ENCODE measurements around the gene ADCY3.

ADCY3 gene

GRCh38 chr2:24899361-24899910 lies 20.6 kb downstream of the ADCY3 start:
- DNase-seq, result no peak

- no peak for DNase-seq
Observed at GRCh38 chr2:24898122-24899109, 21.6 kb downstream of the ADCY3 start.

DNA sequence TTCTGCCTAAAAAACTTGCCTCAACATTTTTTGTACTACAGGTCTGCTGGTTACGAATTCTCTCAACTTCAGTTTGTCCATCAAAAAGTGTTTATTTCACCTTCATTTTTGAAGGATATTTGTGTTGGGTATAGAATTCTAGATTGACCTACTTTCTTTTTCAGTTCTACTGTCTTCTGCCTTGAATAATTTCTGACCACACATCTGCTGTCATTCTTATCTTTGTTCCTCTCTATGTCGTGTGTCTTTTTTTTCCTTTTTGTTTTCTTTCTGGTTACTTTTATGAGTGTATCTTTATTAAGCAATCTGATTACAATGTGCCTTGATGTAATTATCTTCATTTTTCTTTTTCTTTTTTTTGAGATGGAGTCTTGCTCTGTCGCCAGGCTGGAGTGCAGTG lies 25.3 kb downstream of the ADCY3 start:
- no peak for DNase-seq

DNA sequence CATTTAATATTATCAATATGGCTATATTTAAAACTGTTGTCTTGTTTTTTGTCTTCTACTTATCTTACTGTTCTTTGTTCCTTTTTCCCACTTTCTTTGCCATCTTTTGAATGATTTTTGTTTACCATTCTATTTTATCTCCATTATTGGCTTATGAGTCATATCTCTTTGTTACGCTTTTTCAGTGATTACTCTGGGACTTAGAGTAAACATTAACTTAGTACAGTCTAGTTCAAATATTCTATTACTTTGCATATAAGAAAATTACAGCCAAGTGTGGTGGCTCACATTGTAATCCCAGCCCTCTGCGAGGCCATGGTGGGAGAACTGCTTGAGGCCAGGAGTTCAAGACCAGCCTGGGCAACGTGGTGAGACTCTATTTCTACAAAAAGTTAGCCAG lies 26.1 kb downstream of the ADCY3 start:
- DNase-seq, result no peak

DNA sequence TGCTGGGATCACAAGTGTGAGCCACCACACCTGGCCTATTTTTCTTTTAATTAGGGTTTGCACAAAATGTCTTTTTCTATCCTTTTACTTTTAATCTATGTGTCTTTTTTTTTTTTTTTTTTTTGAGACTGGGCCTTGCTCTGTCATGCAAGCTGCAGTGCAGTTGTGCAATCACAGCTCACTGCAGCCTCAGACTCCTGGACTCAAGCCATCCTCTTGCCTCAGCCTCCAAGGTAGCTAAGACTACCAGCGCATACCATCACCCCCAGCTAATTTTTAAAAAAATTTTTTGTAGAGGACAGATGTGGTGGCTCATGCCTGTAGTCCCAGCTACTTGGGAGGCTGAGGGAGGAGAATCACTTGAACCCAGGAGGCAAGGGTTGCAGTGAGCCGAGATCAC lies 27.1 kb downstream of the ADCY3 start:
- no peak for DNase-seq

GRCh38 chr2:24891201-24891600 lies 28.8 kb downstream of the ADCY3 start:
- no peak for DNase-seq

- DNase-seq, result no peak
Observed at GRCh38 chr2:24889221-24889620, 30.8 kb downstream of the ADCY3 start.

GRCh38 chr2:24888177-24888576 lies 31.9 kb downstream of the ADCY3 start:
- DNase-seq, result no peak

DNA sequence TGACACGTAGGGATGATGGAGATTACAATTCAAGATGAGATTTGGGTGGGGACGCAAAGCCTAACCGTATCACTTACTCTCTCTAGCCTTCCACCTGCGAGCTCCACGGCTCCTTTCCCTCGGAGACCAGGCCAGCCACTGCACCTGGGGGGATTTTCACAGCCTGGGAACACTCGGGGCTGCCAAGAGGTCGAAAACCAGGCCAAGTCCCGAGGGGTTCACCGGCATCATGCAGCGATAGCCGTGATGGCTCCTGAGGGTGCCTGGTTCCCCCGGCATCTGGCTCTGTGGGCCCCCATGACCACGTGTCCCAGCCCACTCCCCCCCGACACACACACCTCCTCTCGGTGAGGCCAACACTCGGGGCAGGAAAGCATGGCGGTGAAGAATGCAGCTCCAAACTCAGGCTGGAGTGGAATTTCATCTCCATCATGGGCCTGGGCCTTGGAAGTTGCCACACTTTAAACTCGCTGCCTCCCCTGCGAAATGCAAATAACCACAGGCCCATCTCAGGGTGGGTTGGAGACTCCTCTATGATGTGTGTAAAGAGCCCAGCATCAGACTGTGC lies 32.6 kb downstream of the ADCY3 start:
- no peak for DNase-seq

- DNase-seq, result no peak
Observed at GRCh38 chr2:24886691-24887304, 33.2 kb downstream of the ADCY3 start.

DNA sequence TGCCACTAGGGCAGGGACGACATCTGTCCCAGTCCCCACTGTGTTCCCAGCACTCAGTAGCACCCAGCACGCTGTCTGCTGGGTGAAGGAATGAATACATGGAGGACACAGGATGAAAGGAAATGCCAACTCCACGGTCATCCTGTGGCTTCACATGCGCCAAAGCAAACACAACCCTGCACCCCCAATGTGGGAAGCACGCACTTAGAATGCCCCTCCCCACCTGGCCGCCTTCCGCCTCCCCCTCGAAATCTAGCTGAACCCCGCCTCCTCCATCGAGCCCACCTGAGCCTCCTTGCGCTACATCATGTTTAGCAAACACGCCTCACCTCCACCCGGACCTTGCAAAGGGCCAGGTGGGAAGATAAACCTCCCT lies 33.9 kb downstream of the ADCY3 start:
- no peak for DNase-seq

DNA sequence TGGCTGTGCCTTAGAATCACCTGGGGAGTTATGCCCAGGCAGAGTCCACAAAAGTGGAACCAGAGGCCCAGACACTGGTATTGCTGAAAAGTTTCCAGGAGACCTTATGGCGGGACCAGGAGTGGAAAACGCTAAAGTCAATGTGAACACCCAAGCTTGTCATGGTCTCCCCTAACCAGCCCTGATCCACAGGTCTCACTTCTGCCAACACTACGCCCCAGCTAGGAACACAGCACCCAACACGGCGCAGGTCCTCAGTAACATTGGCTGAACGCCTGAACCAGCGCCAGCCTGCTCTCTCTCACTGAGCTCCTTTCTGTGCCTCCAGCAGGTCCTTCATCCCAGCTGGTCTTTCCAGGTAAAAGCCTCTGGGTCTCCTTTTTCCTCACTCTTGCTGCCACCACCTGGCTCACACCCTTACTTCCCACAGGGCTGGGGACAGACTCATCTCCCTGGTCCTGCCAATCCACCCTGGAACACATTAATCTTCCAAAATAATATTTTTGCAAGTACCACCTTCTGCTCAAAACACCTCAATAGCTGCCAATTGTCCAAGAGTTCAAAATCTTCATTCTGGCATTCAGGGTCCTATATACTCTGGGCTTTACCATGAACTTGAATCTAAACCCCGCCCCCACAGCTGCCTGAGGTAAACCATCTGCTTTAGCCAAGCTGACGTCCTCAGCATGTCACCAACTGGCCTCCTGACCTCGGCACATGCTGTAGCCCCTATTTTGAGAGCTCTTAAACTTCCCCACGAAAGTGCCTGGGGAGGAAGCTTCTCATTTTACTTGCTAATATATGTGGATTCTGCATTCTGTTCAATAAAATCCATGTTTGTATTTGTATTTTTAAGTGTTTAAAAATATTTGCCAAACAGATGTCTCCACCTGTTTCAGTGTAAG lies 34.6 kb downstream of the ADCY3 start:
- no peak for DNase-seq

GRCh38 chr2:24883946-24884345 lies 36.1 kb downstream of the ADCY3 start:
- no peak for DNase-seq

- peak in 1 of 2 donors; percentile 29 for DNase-seq
Observed at GRCh38 chr2:24881623-24882022, 38.4 kb downstream of the ADCY3 start.

- peak; percentile 47 to 53 for DNase-seq
Observed at GRCh38 chr2:24881158-24881557, 38.9 kb downstream of the ADCY3 start.

GRCh38 chr2:24878341-24878740 lies 41.7 kb downstream of the ADCY3 start:
- DNase-seq, result no peak

GRCh38 chr2:24877646-24878045 lies 42.4 kb downstream of the ADCY3 start:
- no peak for DNase-seq

GRCh38 chr2:24877067-24877466 lies 43.0 kb downstream of the ADCY3 start:
- DNase-seq, result no peak

DNA sequence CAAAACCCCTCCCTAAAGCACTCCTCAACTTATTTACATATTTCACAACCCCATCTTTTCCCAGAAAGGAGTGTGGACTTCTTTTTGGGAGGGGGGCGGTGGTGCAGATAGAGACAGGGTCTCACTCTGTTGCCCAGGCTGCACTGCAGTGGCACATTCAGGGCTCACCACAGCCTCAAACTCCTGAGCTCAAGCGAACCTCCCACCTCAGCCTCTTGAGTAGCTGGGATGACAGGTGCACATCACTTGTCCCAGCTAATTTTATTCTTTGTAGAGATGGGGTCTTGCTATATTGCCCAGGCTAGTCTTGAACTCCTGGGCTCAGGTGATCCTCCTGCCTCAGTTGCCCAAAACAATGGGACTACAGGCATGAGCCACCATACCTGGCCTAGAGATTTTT lies 44.1 kb downstream of the ADCY3 start:
- no peak for DNase-seq

- DNase-seq, result no peak
Observed at GRCh38 chr2:24875272-24875671, 44.8 kb downstream of the ADCY3 start.

DNA sequence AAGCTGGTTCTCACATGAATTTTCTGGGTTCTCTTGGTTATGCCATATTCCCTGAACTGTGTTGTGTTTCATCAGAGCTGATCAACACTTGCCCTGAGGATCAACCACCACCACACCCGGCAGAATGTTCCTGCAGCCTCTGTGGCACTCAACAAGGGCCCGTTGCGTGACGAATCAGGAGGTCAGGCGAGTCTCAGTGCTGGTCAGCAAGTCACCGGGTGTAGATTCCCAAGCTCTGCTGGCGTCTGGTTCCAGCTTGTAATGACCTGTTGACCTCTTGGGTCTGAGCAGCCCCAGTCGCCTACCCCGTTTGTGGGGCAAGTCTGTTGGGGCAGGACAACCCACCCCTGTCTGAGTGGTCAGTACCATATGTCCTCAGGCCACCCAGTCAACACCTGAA lies 46.0 kb downstream of the ADCY3 start:
- no peak for DNase-seq

GRCh38 chr2:24873619-24874018 lies 46.4 kb downstream of the ADCY3 start:
- no peak for DNase-seq

All from hippocampal formation (tissue), 2 donors.